GM12891 (cell line): Measurements from ENCODE around the gene DISP3.

ENCODE experiments used
- PAX5 ChIP-seq: IDR thresholded peaks from 2 replicates; pipeline ENCODE4 v1.6.1; 2011; ENCODE audit warnings: low read length, moderate library complexity, mild to moderate bottlenecking; ENCODE audit not compliant: insufficient read depth, severe bottlenecking
- POLR2A ChIP-seq: IDR thresholded peaks from 2 replicates; pipeline ENCODE4 v1.6.1; 2011; ENCODE audit warnings: low read depth, low read length, control low read depth
- POLR2AphosphoS5 ChIP-seq: IDR thresholded peaks from 2 replicates; pipeline ENCODE4 v1.6.1; 2011; ENCODE audit warnings: low read depth, low read length, control low read depth
- POU2F2 ChIP-seq: IDR thresholded peaks from 2 replicates; pipeline ENCODE4 v1.6.1; 2011; ENCODE audit warnings: low read depth, mild to moderate bottlenecking, control low read depth, low read length, moderate library complexity
- TAF1 ChIP-seq: IDR thresholded peaks from 2 replicates; pipeline ENCODE4 v1.6.1; 2011; ENCODE audit warnings: low read depth, low read length, control low read depth

DNA sequence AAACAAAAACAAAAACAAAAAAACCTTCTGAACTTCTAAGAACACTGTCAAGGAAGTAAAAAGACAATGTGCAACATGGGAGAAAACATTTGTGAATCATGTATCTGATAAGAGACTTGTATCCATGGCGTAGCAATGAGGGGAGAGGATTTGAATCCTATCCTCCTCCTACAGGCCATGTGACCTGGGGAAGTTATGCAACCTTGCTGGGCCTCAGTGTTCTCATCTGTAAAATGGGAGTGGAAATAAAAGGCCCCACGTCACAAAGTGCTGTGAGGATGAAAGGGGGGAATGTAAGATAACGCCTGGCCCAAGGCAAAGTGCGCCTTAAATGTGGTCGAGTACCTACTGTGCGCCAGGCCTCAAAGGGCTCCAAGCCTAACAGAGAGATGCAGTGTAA is 83.7 kb downstream of the DISP3 start:
- TF ChIP-seq POLR2A: no peak
- TF ChIP-seq POLR2AphosphoS5: no peak
- no peak for TF ChIP-seq TAF1
- TF ChIP-seq POU2F2: no peak
- TF ChIP-seq PAX5: no peak
